Sigmoid colon (tissue), 7 donors: ENCODE data around the gene PPFIBP2. TPM values are rescaled to one million over a fixed set of nuclear protein-coding genes. Genes with fewer than 3 reads are reported as not detected.

ENCODE experiments used
- DNase-seq: peaks from one replicate; pipeline ENCODE4 v3.0.0-alpha.2; 2019
- H3K27ac ChIP-seq, 4 donors: fragments of 200-600 bp; sonication (generic); one replicate each; pipeline ENCODE4 v1.5.1; 2016 to 2019; ENCODE audit warnings: mild to moderate bottlenecking in 1 of 4
- H3K27me3 ChIP-seq, 3 donors: fragments of 200-600 bp; sonication (generic); one replicate each; pipeline ENCODE4 v1.5.1; 2019; ENCODE audit warnings: mild to moderate bottlenecking in 1 of 3
- H3K36me3 ChIP-seq, 4 donors: fragments of 200-600 bp; sonication (generic); one replicate each; pipeline ENCODE4 v1.5.1; 2016 to 2019
- H3K4me1 ChIP-seq, 4 donors: fragments of 200-600 bp; sonication (generic); one replicate each; pipeline ENCODE4 v1.5.1; 2017 to 2019
- H3K4me3 ChIP-seq, 4 donors: fragments of 200-600 bp; sonication (generic); one replicate each; pipeline ENCODE4 v1.5.1; 2017 to 2019; ENCODE audit warnings: mild to moderate bottlenecking in 2 of 4, moderate library complexity in 1 of 4
- H3K9me3 ChIP-seq, 4 donors: fragments of 200-600 bp in 3 of 4; sonication (generic) in 3 of 4; one replicate each; pipeline versions ENCODE4 v1.5.1 to v1.6.1; 2013 to 2019
- EP300 ChIP-seq, 4 donors: sonication (generic); formaldehyde crosslinking; IDR thresholded peaks; one replicate each; pipeline ENCODE4 v1.6.1; 2017; ENCODE audit warnings: antibody characterized with exemption in 4 of 4
- POLR2A ChIP-seq, 2 donors: fragments of 450-650 bp; IDR thresholded peaks; one replicate each; pipeline ENCODE4 v1.6.1; 2016; ENCODE audit warnings: antibody characterized with exemption in 2 of 2, mild to moderate bottlenecking in 2 of 2, moderate library complexity in 2 of 2
- POLR2AphosphoS5 ChIP-seq, 4 donors: sonication (generic); formaldehyde crosslinking; IDR thresholded peaks; one replicate each; pipeline ENCODE4 v1.6.1; 2017; ENCODE audit warnings: antibody characterized with exemption in 4 of 4
- WGBS, 2 donors: extraction: QIAGEN DNeasy Blood & Tissue Kit; methylation state at CpG; one replicate each; pipeline ENCODE4 v1.1.7; 2013; 5-methylcytosine and 5-hydroxymethylcytosine counted together
- intact Hi-C: fragments of 100-400 bp; cut with DNase I; formaldehyde crosslinking; loops from one replicate; pipeline ENCODE4 v1.15.1; 2023
- polyA plus RNA-seq, 3 donors: library from polyadenylated mRNA; stranded (reverse); fragments of 200-250 nt; gene quantifications; one replicate each; pipeline ENCODE4 v1.2.3, GENCODE V29; 2013
- total RNA-seq, 4 donors: library from RNA; depleted of rRNA; stranded (reverse); fragments of >200 nt; gene quantifications; one replicate each; pipeline ENCODE4 v1.1.0, GENCODE V29; 2016
- TF ChIP-seq, protein P1 (sequence below), 4 experiments: fragments of 450-650 bp in 3 of 4; fragments of 200-600 bp in 1 of 4; IDR thresholded peaks; one replicate each; pipeline ENCODE4 v1.5.1; 2016 to 2019; ENCODE audit warnings: antibody characterized with exemption in 4 of 4, mild to moderate bottlenecking in 3 of 4, moderate library complexity in 2 of 4
- donor health status: healthy with polysubstance abuse.
- donor health status: Bipolar disorder and iron deficiency.
- donor health status: healthy.

Gene PPFIBP2
- total and polyA plus RNA-seq, 7 donors, result 4.1 to 33.5 (median 11.6) TPM

DNA sequence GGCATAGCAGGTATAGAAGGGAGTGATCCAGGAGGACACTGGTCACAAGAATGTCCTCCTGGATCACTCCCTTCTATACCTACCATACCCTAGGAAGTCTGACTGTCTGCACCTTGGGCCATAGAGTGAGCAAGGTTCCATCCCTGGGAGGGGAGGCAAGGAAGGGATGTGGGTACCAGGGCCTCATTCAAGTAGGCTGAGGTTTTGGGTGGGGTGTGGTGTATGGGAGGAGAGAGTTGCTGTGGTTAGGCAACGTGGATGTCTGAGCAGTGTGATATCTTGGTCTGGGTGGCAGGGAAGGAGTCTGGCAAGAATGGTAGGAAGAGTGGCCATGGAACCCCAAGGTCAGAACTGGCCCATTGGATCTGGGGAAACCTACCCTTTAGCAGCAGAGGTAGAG is 13.2 kb downstream of the PPFIBP2 start:
- Histone ChIP-seq H3K27ac (no peak overlapping the region), H3K4me3 (no peak overlapping the region), H3K27me3 (no peaks in the 10 kb centered on the region), H3K4me1 (peaks cover 0 to 5% (median 2%) of the 10 kb centered on the region in 4 donors), H3K36me3 (no peaks in the 10 kb centered on the region), H3K9me3 (no peaks in the 10 kb centered on the region)
- intact Hi-C loops, result no loop called here
- no peak for TF ChIP-seq POLR2AphosphoS5 (IDR thresholded peaks at IDR 0.05)
- TF ChIP-seq EP300 (IDR thresholded peaks at IDR 0.05), result no peak
- TF ChIP-seq, protein P1, sequence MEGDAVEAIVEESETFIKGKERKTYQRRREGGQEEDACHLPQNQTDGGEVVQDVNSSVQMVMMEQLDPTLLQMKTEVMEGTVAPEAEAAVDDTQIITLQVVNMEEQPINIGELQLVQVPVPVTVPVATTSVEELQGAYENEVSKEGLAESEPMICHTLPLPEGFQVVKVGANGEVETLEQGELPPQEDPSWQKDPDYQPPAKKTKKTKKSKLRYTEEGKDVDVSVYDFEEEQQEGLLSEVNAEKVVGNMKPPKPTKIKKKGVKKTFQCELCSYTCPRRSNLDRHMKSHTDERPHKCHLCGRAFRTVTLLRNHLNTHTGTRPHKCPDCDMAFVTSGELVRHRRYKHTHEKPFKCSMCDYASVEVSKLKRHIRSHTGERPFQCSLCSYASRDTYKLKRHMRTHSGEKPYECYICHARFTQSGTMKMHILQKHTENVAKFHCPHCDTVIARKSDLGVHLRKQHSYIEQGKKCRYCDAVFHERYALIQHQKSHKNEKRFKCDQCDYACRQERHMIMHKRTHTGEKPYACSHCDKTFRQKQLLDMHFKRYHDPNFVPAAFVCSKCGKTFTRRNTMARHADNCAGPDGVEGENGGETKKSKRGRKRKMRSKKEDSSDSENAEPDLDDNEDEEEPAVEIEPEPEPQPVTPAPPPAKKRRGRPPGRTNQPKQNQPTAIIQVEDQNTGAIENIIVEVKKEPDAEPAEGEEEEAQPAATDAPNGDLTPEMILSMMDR (IDR thresholded peaks at IDR 0.05), result no peak
- no peak for TF ChIP-seq POLR2A (IDR thresholded peaks at IDR 0.05)
- DNase-seq, result no peak
- WGBS, 2 donors, result 43 to 89% methylated on average over 1 of the region's 1 CpG

DNA sequence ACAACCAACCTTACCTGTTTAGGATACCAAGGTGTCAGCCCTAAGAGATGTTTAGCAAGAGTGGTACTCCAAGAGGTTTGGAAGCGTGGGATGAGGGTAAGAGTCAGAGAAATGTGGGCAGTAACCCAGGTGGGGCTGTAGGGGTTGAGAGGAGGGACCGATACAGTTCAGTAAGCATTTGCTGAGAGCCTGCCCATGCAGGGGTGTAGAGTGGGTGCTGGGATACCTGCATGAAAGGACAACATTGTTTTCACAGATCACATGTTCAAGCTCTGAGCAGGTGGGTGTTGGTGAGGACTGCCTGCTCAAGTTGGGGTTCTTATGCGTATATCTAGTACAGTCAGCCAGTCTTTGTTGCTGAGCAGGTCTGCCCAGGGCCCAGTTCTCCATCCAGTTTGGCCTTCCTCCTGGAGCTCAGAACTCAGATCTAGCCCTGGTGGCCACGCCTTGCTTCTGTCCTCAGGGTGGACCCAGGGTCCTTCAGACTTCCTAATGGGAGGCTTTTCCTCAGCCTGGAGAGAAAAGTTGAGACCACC is 14.8 kb downstream of the PPFIBP2 start:
- peaks cover 0 to 4% (median 1%) of the 10 kb centered on the region in 4 donors for H3K4me1 ChIP-seq
- H3K9me3 ChIP-seq, result no peaks in the 10 kb centered on the region
- WGBS, 2 donors, result 97% methylated on average over 4 of the region's 4 CpGs
- no peaks in the 10 kb centered on the region for H3K27me3 ChIP-seq
- H3K27ac ChIP-seq, result no peak overlapping the region
- no peak overlapping the region for H3K4me3 ChIP-seq
- DNase-seq, result no peak
- H3K36me3 ChIP-seq, result no peaks in the 10 kb centered on the region
- intact Hi-C loops, result no loop called here
- no peak for TF ChIP-seq POLR2AphosphoS5 (IDR thresholded peaks at IDR 0.05)
- TF ChIP-seq, protein P1 (IDR thresholded peaks at IDR 0.05), result no peak
- no peak for TF ChIP-seq POLR2A (IDR thresholded peaks at IDR 0.05)
- TF ChIP-seq EP300 (IDR thresholded peaks at IDR 0.05), result no peak

DNA sequence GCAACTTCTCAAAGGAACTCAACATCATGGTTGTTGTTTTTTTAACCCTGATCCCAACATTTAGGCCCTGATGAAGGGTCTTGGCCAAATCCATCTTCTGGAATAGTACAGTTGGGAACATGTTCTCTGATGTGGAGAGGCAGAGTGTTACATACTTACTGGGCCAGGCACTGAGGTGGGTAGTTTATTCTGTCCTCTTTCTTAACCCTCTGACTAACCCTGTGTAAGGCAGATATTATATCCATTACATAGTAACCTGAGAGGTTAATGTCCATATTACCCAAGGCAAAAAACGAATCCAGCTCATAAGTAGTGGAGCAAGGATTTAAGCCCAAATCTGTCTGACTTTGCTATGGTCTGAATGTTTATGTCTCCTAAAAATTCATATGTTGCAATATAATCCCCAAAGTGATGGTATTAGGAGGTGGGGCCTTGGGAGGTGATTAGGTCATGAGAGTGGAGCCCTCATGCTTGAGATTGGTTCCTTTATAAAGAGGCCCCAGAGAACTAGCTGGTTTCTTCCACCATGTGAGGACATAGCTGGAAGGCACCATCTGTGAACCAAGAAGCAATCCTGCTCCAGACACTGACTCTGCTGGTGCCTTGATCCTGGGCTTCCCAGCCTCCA is 16.3 kb downstream of the PPFIBP2 start:
- Histone ChIP-seq H3K9me3 (no peaks in the 10 kb centered on the region), H3K27ac (no peak overlapping the region), H3K4me1 (no peaks in the 10 kb centered on the region), H3K4me3 (no peak overlapping the region), H3K36me3 (no peaks in the 10 kb centered on the region), H3K27me3 (no peaks in the 10 kb centered on the region)
- WGBS, 2 donors, result 91 to 93% methylated on average over 1 of the region's 1 CpG
- DNase-seq, result no peak
- intact Hi-C loops, result no loop called here
- TF ChIP-seq, protein P1 (IDR thresholded peaks at IDR 0.05), result no peak
- TF ChIP-seq POLR2AphosphoS5 (IDR thresholded peaks at IDR 0.05) (no peak), EP300 (IDR thresholded peaks at IDR 0.05) (no peak), POLR2A (IDR thresholded peaks at IDR 0.05) (no peak)

DNA sequence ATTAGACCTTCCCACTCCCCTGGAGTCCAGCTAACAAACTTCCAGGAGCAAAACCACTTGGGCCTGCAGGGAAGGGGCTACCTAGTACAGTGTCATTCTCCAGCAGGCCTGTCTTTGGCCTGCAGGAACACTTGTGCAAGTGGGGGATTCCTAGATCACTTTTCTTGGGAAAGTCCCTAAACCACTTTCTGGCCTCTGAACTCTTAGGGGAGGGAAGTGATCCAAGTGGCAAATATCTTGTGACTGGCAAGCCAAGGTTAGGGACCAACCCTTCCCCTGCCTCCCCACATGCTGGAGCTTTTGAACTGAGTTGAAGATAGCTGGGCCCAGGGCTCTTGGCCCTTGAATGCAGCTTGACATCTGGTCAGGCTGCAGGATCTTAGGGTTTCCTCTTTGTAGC is 17.2 kb downstream of the PPFIBP2 start:
- TF ChIP-seq, protein P1 (IDR thresholded peaks at IDR 0.05), result no peak
- TF ChIP-seq EP300 (IDR thresholded peaks at IDR 0.05) (no peak), POLR2A (IDR thresholded peaks at IDR 0.05) (no peak), POLR2AphosphoS5 (IDR thresholded peaks at IDR 0.05) (no peak)

More for the DNA sequence above, 17.2 kb downstream of the PPFIBP2 start:
- H3K27ac ChIP-seq, result no peak overlapping the region
- no peaks in the 10 kb centered on the region for H3K9me3 ChIP-seq
- no peak for DNase-seq
- H3K27me3 ChIP-seq, result no peaks in the 10 kb centered on the region
- intact Hi-C loops, result no loop called here
- no peak overlapping the region for H3K4me3 ChIP-seq
- no peaks in the 10 kb centered on the region for H3K4me1 ChIP-seq
- H3K36me3 ChIP-seq, result no peaks in the 10 kb centered on the region
